ENCODE data around the gene AVP. TPM values are rescaled to one million over a fixed set of nuclear protein-coding genes. Genes with fewer than 3 reads are reported as not detected.

AVP gene
- total RNA-seq, 1 donor from 2014 or later: not detected

DNA sequence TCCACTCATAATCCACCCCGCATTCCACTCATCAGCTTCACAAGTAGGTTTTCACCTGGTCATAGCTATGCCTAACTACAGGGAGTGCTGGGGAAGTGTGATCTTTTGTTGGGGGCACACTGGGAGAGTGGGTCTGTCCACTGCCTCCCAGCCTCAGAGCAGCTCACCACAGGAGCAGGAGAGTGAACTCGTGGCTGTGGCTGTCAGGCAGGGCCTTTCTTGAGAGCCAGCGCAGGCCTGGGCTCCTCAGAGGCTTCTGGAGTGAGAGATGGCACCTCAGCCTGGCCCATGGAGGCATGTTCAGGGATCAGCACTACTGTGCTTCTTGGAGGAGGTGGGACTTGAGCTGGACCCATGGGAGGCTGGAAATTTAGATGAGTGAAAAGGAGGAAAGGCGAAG, 45.1 kb downstream of the AVP start:
- Histone ChIP-seq H3K36me3 (peaks cover 0 to 53% of the 10 kb centered on the region in 2 donors), H3K27me3 (no peaks in the 10 kb centered on the region), H3K4me1 (peaks cover 20% of the 10 kb centered on the region), H3K9me3 (no peaks in the 10 kb centered on the region), H3K27ac (no peak overlapping the region), H3K4me3 (no peak overlapping the region)
- no peak for DNase-seq (ENCODE audit: extremely low spot score in 2 of 2)
- no peak for TF ChIP-seq POLR2AphosphoS5 (IDR thresholded peaks at IDR 0.05; ENCODE audit: insufficient read depth in 1 of 2, low read depth in 1 of 2)
- TF ChIP-seq POLR2A (IDR thresholded peaks at IDR 0.05): no peak
- TF ChIP-seq, protein P1, sequence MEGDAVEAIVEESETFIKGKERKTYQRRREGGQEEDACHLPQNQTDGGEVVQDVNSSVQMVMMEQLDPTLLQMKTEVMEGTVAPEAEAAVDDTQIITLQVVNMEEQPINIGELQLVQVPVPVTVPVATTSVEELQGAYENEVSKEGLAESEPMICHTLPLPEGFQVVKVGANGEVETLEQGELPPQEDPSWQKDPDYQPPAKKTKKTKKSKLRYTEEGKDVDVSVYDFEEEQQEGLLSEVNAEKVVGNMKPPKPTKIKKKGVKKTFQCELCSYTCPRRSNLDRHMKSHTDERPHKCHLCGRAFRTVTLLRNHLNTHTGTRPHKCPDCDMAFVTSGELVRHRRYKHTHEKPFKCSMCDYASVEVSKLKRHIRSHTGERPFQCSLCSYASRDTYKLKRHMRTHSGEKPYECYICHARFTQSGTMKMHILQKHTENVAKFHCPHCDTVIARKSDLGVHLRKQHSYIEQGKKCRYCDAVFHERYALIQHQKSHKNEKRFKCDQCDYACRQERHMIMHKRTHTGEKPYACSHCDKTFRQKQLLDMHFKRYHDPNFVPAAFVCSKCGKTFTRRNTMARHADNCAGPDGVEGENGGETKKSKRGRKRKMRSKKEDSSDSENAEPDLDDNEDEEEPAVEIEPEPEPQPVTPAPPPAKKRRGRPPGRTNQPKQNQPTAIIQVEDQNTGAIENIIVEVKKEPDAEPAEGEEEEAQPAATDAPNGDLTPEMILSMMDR (IDR thresholded peaks at IDR 0.05): no peak
- intact Hi-C loops (cut with DNase I): no loop called here

DNA sequence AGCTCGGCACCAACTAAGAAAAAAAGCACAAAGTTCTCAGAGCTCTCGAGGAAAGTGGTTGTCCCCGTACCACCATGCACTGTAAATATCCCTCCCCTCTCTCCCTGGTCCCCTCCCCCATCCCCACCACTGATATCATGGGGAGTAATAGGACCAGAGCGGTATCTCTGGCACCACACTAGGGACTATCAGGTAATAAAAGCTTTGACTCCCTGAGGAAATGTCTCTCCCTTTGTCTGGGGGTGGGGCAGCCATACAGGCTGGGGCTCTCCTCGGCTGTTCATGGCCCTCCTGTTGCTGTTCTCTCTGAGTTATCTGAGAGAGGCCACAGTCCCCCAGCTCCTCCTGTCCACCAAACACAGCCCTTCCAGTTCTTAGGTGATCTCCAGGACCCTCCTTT, 46.1 kb downstream of the AVP start:
- H3K4me1 ChIP-seq: peaks cover 19% of the 10 kb centered on the region
- DNase-seq (ENCODE audit: extremely low spot score in 2 of 2): no peak
- H3K27ac ChIP-seq: no peak overlapping the region
- H3K27me3 ChIP-seq: no peaks in the 10 kb centered on the region
- no peak overlapping the region for H3K4me3 ChIP-seq
- no peaks in the 10 kb centered on the region for H3K9me3 ChIP-seq
- intact Hi-C loops (cut with DNase I): no loop called here
- peaks cover 0 to 53% of the 10 kb centered on the region in 2 donors for H3K36me3 ChIP-seq
- TF ChIP-seq POLR2AphosphoS5 (IDR thresholded peaks at IDR 0.05; ENCODE audit: insufficient read depth in 1 of 2, low read depth in 1 of 2) (no peak), POLR2A (IDR thresholded peaks at IDR 0.05) (no peak)
- TF ChIP-seq, protein P1 (IDR thresholded peaks at IDR 0.05): no peak

DNA sequence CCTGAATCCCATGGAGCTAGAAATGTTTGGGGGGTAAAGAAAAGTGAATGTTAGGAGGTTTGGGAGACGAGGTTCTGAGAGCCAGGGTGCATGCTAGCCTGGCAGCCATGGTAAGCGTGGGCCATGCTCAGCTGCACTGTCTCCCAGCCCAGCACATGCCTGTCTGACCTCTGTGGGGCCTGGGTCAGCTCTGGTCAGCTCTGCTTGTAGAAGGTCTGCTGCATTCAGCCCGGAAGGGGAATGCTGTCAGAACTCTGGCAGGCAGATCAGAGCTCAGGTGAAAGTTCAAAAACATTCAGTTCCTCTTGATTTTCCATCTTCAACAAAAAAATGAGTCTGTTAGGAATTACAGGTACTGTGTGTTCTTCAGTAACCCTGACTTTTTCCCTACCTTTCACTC, 46.9 kb downstream of the AVP start:
- intact Hi-C loops (cut with DNase I): no loop called here
- peaks cover 0 to 53% of the 10 kb centered on the region in 2 donors for H3K36me3 ChIP-seq
- H3K27ac ChIP-seq: no peak overlapping the region
- no peaks in the 10 kb centered on the region for H3K27me3 ChIP-seq
- H3K9me3 ChIP-seq: no peaks in the 10 kb centered on the region
- H3K4me1 ChIP-seq: peaks cover 12% of the 10 kb centered on the region
- DNase-seq (ENCODE audit: extremely low spot score in 2 of 2): no peak
- no peak overlapping the region for H3K4me3 ChIP-seq
- TF ChIP-seq POLR2AphosphoS5 (IDR thresholded peaks at IDR 0.05; ENCODE audit: insufficient read depth in 1 of 2, low read depth in 1 of 2): no peak
- no peak for TF ChIP-seq POLR2A (IDR thresholded peaks at IDR 0.05)
- TF ChIP-seq, protein P1 (IDR thresholded peaks at IDR 0.05): no peak

DNA sequence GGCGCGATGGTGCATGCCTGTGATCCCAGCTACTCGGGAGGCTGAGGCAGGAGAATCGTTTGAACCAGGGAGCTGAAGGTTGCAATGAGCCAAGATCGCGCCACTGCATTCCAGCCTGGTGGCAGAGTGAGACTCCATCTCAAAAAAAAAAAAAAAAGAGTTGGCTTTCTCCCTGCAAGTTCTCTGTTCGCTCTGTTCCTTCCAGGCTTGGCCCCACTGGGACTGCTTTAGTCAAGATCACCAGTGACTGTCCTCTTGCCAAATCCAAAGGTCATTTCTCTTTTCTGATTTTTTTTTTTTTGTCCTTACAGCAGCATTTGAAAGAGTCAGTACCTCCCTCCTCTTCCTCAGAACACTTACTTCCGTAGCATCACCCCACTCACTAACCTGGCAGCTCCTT, 51.9 kb downstream of the AVP start:
- DNase-seq (ENCODE audit: extremely low spot score in 2 of 2): no peak
- no peaks in the 10 kb centered on the region for H3K4me1 ChIP-seq
- no peaks in the 10 kb centered on the region for H3K27me3 ChIP-seq
- H3K36me3 ChIP-seq: peaks cover 0 to 62% of the 10 kb centered on the region in 2 donors
- no peak overlapping the region for H3K27ac ChIP-seq
- TF ChIP-seq, protein P1 (IDR thresholded peaks at IDR 0.05): no peak
- TF ChIP-seq POLR2AphosphoS5 (IDR thresholded peaks at IDR 0.05; ENCODE audit: insufficient read depth in 1 of 2, low read depth in 1 of 2): no peak
- TF ChIP-seq POLR2A (IDR thresholded peaks at IDR 0.05): no peak
- intact Hi-C loops (cut with DNase I): no loop called here
- no peak overlapping the region for H3K4me3 ChIP-seq
- H3K9me3 ChIP-seq: no peaks in the 10 kb centered on the region

Other genes starting within 250 kb of the AVP start
- gene PCED1A, start 244.1 kb downstream of the AVP start, total RNA-seq: 22.1 TPM
- 30.0 TPM for gene VPS16, start 244.0 kb downstream of the AVP start, total RNA-seq
- gene PTPRA, start 211.2 kb downstream of the AVP start, total RNA-seq: 45.7 TPM
- gene GNRH2, start 41.1 kb downstream of the AVP start, total RNA-seq: not detected
- 52.3 TPM for gene MRPS26, start 38.7 kb downstream of the AVP start, total RNA-seq
- gene OXT, start 13.1 kb downstream of the AVP start, total RNA-seq: not detected
- gene FASTKD5, start 75.1 kb upstream of the AVP start, total RNA-seq: 10.3 TPM
- gene UBOX5, start 75.1 kb upstream of the AVP start, total RNA-seq: 7.6 TPM
- 12.8 TPM for gene LZTS3, start 88.8 kb upstream of the AVP start, total RNA-seq
- gene DDRGK1, start 120.0 kb upstream of the AVP start, total RNA-seq: 61.4 TPM
- gene ITPA, start 124.8 kb upstream of the AVP start, total RNA-seq: 52.5 TPM
- 4.9 TPM for gene SLC4A11, start 154.5 kb upstream of the AVP start, total RNA-seq

All from vagina (tissue), 2 donors.